ENCODE measurements around the gene PTGFR.

The PTGFR gene

DNA sequence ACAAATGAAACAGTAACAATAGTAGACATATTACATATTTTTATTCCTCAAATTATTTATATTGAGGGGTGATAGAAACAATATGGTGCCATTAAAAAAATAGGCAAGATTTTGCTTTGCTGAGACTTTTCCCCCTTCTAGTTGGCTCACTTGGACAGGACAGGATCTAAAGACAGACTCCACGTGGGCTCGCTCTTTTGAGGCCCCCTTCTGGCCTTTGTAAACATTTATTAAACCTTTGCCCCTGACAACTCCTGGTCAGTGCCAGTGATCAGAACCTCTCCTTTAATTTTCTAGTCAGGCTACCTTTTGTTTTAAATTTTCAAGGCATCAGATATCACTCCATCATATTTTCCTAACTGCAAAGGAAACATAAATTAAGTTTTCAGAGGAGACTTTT lies 79.8 kb downstream of the PTGFR start:
- H3K4me3 ChIP-seq (ENCODE audit: low read length): no peak overlapping the region
- no peak for DNase-seq (ENCODE audit: low read depth)
- TF ChIP-seq, protein P1, sequence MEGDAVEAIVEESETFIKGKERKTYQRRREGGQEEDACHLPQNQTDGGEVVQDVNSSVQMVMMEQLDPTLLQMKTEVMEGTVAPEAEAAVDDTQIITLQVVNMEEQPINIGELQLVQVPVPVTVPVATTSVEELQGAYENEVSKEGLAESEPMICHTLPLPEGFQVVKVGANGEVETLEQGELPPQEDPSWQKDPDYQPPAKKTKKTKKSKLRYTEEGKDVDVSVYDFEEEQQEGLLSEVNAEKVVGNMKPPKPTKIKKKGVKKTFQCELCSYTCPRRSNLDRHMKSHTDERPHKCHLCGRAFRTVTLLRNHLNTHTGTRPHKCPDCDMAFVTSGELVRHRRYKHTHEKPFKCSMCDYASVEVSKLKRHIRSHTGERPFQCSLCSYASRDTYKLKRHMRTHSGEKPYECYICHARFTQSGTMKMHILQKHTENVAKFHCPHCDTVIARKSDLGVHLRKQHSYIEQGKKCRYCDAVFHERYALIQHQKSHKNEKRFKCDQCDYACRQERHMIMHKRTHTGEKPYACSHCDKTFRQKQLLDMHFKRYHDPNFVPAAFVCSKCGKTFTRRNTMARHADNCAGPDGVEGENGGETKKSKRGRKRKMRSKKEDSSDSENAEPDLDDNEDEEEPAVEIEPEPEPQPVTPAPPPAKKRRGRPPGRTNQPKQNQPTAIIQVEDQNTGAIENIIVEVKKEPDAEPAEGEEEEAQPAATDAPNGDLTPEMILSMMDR (conservative IDR thresholded peaks at IDR 0.05; ENCODE audit: low read depth, low read length): peak; percentile 3

DNA sequence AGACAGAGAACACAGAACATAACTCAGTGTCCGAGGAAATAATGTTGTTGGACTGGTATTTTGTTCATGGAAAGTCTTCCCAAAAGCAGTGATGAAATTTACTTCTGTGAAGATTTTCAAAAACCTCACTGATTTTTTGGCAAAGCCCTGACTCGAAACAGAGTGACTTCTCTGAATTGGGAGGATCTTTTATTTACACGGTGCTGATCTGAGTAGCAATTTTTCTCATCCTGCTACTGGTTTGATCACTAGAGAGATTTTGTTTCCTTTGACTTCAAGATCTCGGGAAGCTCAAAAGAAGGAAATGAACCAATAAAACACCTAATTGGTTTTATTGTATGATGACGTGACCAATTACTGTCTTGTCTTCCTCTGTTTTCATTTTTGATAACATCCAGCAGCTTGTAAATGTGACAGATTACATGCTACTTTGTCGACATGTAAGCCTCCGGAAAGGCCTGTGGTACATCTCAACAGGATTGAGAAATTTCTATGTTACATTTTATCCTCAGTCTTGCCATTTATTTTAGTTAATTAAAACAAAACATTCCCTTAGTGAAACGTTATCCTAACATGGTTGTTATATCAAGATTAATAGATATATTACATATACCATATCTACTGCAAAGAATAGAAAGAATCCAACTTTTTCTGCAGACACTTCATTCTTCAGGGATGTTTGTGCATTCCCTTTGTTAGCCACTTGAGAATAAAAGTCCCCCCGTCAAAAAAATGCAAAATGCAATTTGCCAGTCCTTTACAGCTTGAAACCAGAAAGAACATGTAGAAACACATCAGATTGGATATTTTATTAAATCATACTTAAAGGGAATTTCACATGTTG lies 86.7 kb downstream of the PTGFR start:
- DNase-seq (ENCODE audit: low read depth): no peak
- no peak overlapping the region for H3K4me3 ChIP-seq (ENCODE audit: low read length)

GRCh38 chr1:78586572-78586971 lies 95.8 kb downstream of the PTGFR start:
- no peak overlapping the region for H3K4me3 ChIP-seq (ENCODE audit: low read length)
- TF ChIP-seq, protein P1 (conservative IDR thresholded peaks at IDR 0.05; ENCODE audit: low read depth, low read length): no peak
- no peak for DNase-seq (ENCODE audit: low read depth)

More for the DNA sequence above, 86.7 kb downstream of the PTGFR start:
- TF ChIP-seq, protein P1 (conservative IDR thresholded peaks at IDR 0.05; ENCODE audit: low read depth, low read length): no peak

GRCh38 chr1:78587211-78587610 lies 96.4 kb downstream of the PTGFR start:
- DNase-seq (ENCODE audit: low read depth): no peak
- TF ChIP-seq, protein P1 (conservative IDR thresholded peaks at IDR 0.05; ENCODE audit: low read depth, low read length): no peak
- H3K4me3 ChIP-seq (ENCODE audit: low read length): no peak overlapping the region
